Measurements from ENCODE around the gene TMEM170A.

The TMEM170A gene

DNA sequence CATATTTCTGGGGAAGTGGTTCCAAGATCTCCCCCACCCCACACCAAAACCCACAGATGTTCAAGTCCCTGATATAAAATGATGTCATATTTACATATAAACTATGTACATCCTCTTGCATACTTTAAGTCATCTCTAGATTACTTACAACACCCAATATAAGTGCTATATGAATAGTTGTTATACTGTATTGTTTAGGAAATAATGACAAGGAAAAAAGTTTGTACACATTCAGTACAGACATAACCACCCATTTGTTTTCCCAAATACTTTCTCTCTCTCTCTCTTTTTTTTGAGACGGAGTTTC, 42.7 kb downstream of the TMEM170A start:
- TF ChIP-seq, protein P1, sequence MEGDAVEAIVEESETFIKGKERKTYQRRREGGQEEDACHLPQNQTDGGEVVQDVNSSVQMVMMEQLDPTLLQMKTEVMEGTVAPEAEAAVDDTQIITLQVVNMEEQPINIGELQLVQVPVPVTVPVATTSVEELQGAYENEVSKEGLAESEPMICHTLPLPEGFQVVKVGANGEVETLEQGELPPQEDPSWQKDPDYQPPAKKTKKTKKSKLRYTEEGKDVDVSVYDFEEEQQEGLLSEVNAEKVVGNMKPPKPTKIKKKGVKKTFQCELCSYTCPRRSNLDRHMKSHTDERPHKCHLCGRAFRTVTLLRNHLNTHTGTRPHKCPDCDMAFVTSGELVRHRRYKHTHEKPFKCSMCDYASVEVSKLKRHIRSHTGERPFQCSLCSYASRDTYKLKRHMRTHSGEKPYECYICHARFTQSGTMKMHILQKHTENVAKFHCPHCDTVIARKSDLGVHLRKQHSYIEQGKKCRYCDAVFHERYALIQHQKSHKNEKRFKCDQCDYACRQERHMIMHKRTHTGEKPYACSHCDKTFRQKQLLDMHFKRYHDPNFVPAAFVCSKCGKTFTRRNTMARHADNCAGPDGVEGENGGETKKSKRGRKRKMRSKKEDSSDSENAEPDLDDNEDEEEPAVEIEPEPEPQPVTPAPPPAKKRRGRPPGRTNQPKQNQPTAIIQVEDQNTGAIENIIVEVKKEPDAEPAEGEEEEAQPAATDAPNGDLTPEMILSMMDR (IDR thresholded peaks at IDR 0.05; ENCODE audit: insufficient read depth, low read length, poor library complexity, severe bottlenecking): no peak
- no peak for TF ChIP-seq EZH2phosphoT487 (conservative IDR thresholded peaks at IDR 0.05; ENCODE audit: low read length)
- peaks cover 2% of the 10 kb centered on the region; the same call in 1 of the 2 replicates for H3F3A ChIP-seq (ENCODE audit: insufficient read depth)
- H3K9me2 ChIP-seq (replicated peaks; ENCODE audit: insufficient read depth, low read length): no peaks in the 10 kb centered on the region
- H3K36me3 ChIP-seq (ENCODE audit: low read length): no peaks in the 10 kb centered on the region
- H4K20me1 ChIP-seq (ENCODE audit: low read depth, low read length): peaks cover 8% of the 10 kb centered on the region; the same call in 1 of the 2 replicates
- H3K79me2 ChIP-seq (ENCODE audit: insufficient read depth, low read length): peaks cover 84% of the 10 kb centered on the region
- H3K9ac ChIP-seq (ENCODE audit: low read length): no peak overlapping the region
- H3K27me3 ChIP-seq (ENCODE audit: low read length): no peaks in the 10 kb centered on the region
- H3K9me3 ChIP-seq (ENCODE audit: insufficient read depth, low read length): no peaks in the 10 kb centered on the region
- H3K4me3 ChIP-seq (ENCODE audit: insufficient read depth, low read length, poor library complexity, severe bottlenecking): no peak overlapping the region
- H3K27ac ChIP-seq (ENCODE audit: low read depth, low read length): no peak overlapping the region
- H3K4me2 ChIP-seq (ENCODE audit: low read depth, low read length, poor library complexity, severe bottlenecking): no peak overlapping the region
- H2AFZ ChIP-seq (ENCODE audit: low read depth, low read length, severe bottlenecking): no peak overlapping the region

DNA sequence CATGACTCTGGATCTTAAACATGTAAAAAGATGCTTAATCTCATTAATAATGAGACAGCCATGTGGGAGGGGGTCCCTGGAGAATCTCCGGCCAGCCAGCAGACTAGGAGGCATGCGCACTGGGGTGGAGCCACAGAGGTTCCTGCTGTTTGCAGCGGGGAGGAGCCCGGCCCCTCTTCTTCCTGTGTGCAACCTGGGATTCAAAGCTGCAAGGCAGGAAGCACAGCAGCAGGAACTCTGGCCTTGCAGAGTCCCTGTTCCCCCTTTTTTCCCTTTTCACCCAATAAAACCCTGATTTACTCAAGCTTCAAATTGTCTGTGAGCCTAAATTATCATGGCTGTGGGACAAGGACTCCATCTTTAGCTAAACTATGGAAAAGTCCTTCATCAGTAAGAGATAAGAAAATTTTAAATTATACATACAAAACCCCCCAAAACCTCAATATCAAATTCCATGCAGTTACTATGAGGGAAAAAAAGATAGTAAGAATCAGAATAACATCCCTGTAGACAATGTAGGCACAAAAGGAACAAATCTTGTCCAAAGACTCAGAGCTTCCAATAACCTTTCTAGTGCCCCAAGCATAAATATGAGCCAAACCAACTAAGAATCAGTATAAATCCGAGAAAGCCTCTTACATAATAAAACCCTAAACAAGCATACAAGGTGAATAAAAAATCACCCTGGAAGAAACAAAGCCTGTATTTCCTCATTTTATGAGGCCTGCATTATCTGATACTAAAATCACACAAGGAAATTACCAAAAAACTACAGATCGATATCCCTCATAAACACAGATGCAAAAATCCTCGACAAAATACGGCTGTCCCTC, 43.3 kb downstream of the TMEM170A start:
- peaks cover 8% of the 10 kb centered on the region; the same call in 1 of the 2 replicates for H4K20me1 ChIP-seq (ENCODE audit: low read depth, low read length)
- H3K9me2 ChIP-seq (replicated peaks; ENCODE audit: insufficient read depth, low read length): no peaks in the 10 kb centered on the region
- TF ChIP-seq, protein P1 (IDR thresholded peaks at IDR 0.05; ENCODE audit: insufficient read depth, low read length, poor library complexity, severe bottlenecking): no peak
- no peak for TF ChIP-seq EZH2phosphoT487 (conservative IDR thresholded peaks at IDR 0.05; ENCODE audit: low read length)
- peaks cover 2% of the 10 kb centered on the region; the same call in 1 of the 2 replicates for H3F3A ChIP-seq (ENCODE audit: insufficient read depth)
- H3K27me3 ChIP-seq (ENCODE audit: low read length): no peaks in the 10 kb centered on the region
- no peaks in the 10 kb centered on the region for H3K36me3 ChIP-seq (ENCODE audit: low read length)
- no peaks in the 10 kb centered on the region for H3K9me3 ChIP-seq (ENCODE audit: insufficient read depth, low read length)
- no peak overlapping the region for H3K4me3 ChIP-seq (ENCODE audit: insufficient read depth, low read length, poor library complexity, severe bottlenecking)
- H3K79me2 ChIP-seq (ENCODE audit: insufficient read depth, low read length): peaks cover 84% of the 10 kb centered on the region
- H2AFZ ChIP-seq (ENCODE audit: low read depth, low read length, severe bottlenecking): no peak overlapping the region
- H3K9ac ChIP-seq (ENCODE audit: low read length): no peak overlapping the region
- no peak overlapping the region for H3K4me2 ChIP-seq (ENCODE audit: low read depth, low read length, poor library complexity, severe bottlenecking)
- no peak overlapping the region for H3K27ac ChIP-seq (ENCODE audit: low read depth, low read length)

- peaks cover 13% of the 10 kb centered on the region; the same call in 1 of the 2 replicates for H4K20me1 ChIP-seq (ENCODE audit: low read depth, low read length)
- no peak overlapping the region for H2AFZ ChIP-seq (ENCODE audit: low read depth, low read length, severe bottlenecking)
- H3K36me3 ChIP-seq (ENCODE audit: low read length): no peaks in the 10 kb centered on the region
- H3K27me3 ChIP-seq (ENCODE audit: low read length): no peaks in the 10 kb centered on the region
- H3K4me2 ChIP-seq (ENCODE audit: low read depth, low read length, poor library complexity, severe bottlenecking): no peak overlapping the region
- peaks cover 7% of the 10 kb centered on the region; the same call in 1 of the 2 replicates for H3F3A ChIP-seq (ENCODE audit: insufficient read depth)
- no peak for TF ChIP-seq EZH2phosphoT487 (conservative IDR thresholded peaks at IDR 0.05; ENCODE audit: low read length)
- TF ChIP-seq, protein P1 (IDR thresholded peaks at IDR 0.05; ENCODE audit: insufficient read depth, low read length, poor library complexity, severe bottlenecking): no peak
- no peaks in the 10 kb centered on the region for H3K9me2 ChIP-seq (replicated peaks; ENCODE audit: insufficient read depth, low read length)
- H3K9ac ChIP-seq (ENCODE audit: low read length): no peak overlapping the region
- no peak overlapping the region for H3K27ac ChIP-seq (ENCODE audit: low read depth, low read length)
- peaks cover 74% of the 10 kb centered on the region for H3K79me2 ChIP-seq (ENCODE audit: insufficient read depth, low read length)
- H3K4me3 ChIP-seq (ENCODE audit: insufficient read depth, low read length, poor library complexity, severe bottlenecking): no peak overlapping the region
- H3K9me3 ChIP-seq (ENCODE audit: insufficient read depth, low read length): no peaks in the 10 kb centered on the region
Observed at GRCh38 chr16:75416904-75417565, 47.5 kb downstream of the TMEM170A start.
